LNCAP (cell line): ENCODE results near the gene KLK6.

Source experiments
- CTCF ChIP-seq: fragments of 450-650 bp; IDR thresholded peaks from 2 replicates; pipeline ENCODE4 v1.5.1; 2017; ENCODE audit warnings: mild to moderate bottlenecking

Gene KLK6

GRCh38 chr19:50911206-50912101 is 57.9 kb downstream of the KLK6 start, which contains the start of gene KLK4:
Gene KLK4, minus strand, starts transcription at chr19:50911395. Its CDS starts 657 bp downstream, at chr19:50910738.
- TF ChIP-seq CTCF, result no peak

GRCh38 chr19:50910722-50911121 is 58.7 kb downstream of the KLK6 start:
- no peak for TF ChIP-seq CTCF

GRCh38 chr19:50909240-50910070 is 59.9 kb downstream of the KLK6 start:
- TF ChIP-seq CTCF, result no peak
